Psoas muscle (tissue), 8 donors: ENCODE measurements around the gene RAB5IF. TPM values are rescaled to one million over a fixed set of nuclear protein-coding genes. Genes with fewer than 3 reads are reported as not detected.

Experiments
- ATAC-seq, 4 donors: fragments of 200-7000 bp; cut with Tn5 transposase; one replicate each; pipeline ENCODE4 v1.9.1; 2020; ENCODE audit warnings: moderate library complexity in 3 of 4, mild to moderate bottlenecking in 2 of 4
- DNase-seq, 2 donors: peaks; one replicate each; pipeline ENCODE4 v3.0.0-alpha.2; 2020
- H3K27ac ChIP-seq: fragments of 200-600 bp; one replicate; pipeline ENCODE4 v1.8.0; 2022
- H3K27me3 ChIP-seq, 3 donors: fragments of 200-600 bp in 1 of 3; one replicate each; pipeline versions ENCODE4 v1.6.1 to v1.8.0; 2013 to 2022; ENCODE audit warnings: low read length in 2 of 3, mild to moderate bottlenecking in 2 of 3, moderate library complexity in 1 of 3; ENCODE audit not compliant: insufficient read depth in 3 of 3
- H3K36me3 ChIP-seq, 2 donors: fragments of 200-600 bp in 1 of 2; one replicate each; pipeline versions ENCODE4 v1.6.1 to v1.8.0; 2013 to 2022; ENCODE audit warnings: low read depth in 1 of 2, mild to moderate bottlenecking in 1 of 2, moderate library complexity in 1 of 2; ENCODE audit not compliant: insufficient read depth in 1 of 2
- H3K4me1 ChIP-seq: fragments of 200-600 bp; one replicate; pipeline ENCODE4 v1.8.0; 2022
- H3K4me3 ChIP-seq: fragments of 200-600 bp; one replicate; pipeline ENCODE4 v1.8.0; 2022; ENCODE audit warnings: mild to moderate bottlenecking
- H3K9me3 ChIP-seq: fragments of 200-600 bp; one replicate; pipeline ENCODE4 v1.8.0; 2022
- CTCF ChIP-seq: fragments of 200-600 bp; IDR thresholded peaks from one replicate; pipeline ENCODE4 v1.8.0; 2022; ENCODE audit warnings: antibody characterized with exemption
- WGBS, 3 donors: extraction: QIAGEN DNeasy Blood & Tissue Kit; methylation state at CpG; one replicate each; pipeline versions ENCODE4 v1.1.6 to v1.1.7; 2013; 5-methylcytosine and 5-hydroxymethylcytosine counted together
- intact Hi-C, 2 donors: fragments of 100-400 bp; cut with DNase I; formaldehyde crosslinking; loops; one replicate each; pipeline versions ENCODE4 v1.11.0 to v1.14.2; 2022
- polyA plus RNA-seq, 3 donors: library from polyadenylated mRNA; stranded (reverse); fragments of 200-250 nt; gene quantifications; one replicate each; pipeline ENCODE4 v1.2.3, GENCODE V29; 2013
- total RNA-seq, 4 donors: library from RNA; stranded (reverse); fragmentation: NEBNext Ultra II Directional in 2 of 4; extraction: Animal tissue kit (Norgen Biotek cat#: 25700) in 2 of 4; gene quantifications; one replicate each; pipeline versions ENCODE4 v1.2.1 to v1.2.4, GENCODE V29; 2021 to 2023
- donor health status: healthy with polysubstance abuse.
- donor health status: DM: no; HTN: no; CAD: no; lungs with moderate emphysema.
- donor health status: Bipolar disorder and iron deficiency.
- donor health status: healthy.
- donor health status: DM: yes; HTN: yes; CAD: no.
- donor health status: DM: no; HTN: no; CAD: no.
- donor health status: DM: no; HTN: no; CAD: no.
- donor health status: DM: yes; HTN: yes; CAD: no.

RAB5IF gene
- total and polyA plus RNA-seq, 7 donors, result 77.3 to 585 (median 287) TPM

GRCh38 chr20:36623444-36623843 lies 17.9 kb downstream of the RAB5IF start:
- Histone ChIP-seq H3K4me1 (no peaks in the 10 kb centered on the region), H3K4me3 (no peak overlapping the region), H3K36me3 (no peaks in the 10 kb centered on the region), H3K27me3 (no peaks in the 10 kb centered on the region), H3K27ac (no peak overlapping the region), H3K9me3 (no peaks in the 10 kb centered on the region)
- no peak for TF ChIP-seq CTCF
- intact Hi-C loops, result no loop called here
- DNase-seq (no peak), ATAC-seq (peak in 1 of 4 donors; percentile 6)
- WGBS, 3 donors, result 86 to 87% (median 87%) methylated on average over 2 of the region's 2 CpGs

- TF ChIP-seq CTCF, result no peak
- H3K27ac ChIP-seq, result no peak overlapping the region
- intact Hi-C loops, result no loop called here
Measured at GRCh38 chr20:36624068-36624943, 18.7 kb downstream of the RAB5IF start.

DNA sequence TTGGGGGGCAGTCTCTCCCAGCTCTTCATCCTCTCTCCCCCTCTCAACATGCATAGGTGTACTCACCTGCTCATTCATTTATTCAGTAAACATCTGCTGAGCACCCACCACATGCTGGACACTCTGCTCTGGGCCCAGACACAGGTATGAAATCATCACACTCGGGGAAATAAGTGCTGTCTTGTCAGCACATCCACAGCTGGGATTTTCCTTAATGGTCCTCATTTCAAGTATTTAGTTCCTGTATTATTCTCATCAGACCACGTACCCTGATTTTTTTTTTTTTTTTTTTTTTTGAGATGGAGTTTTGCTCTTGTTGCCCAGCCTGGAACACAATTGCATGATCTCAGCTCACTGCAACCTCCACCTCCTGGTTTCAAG lies 19.4 kb downstream of the RAB5IF start:
- intact Hi-C loops, result no loop called here
- Histone ChIP-seq H3K27ac (no peak overlapping the region), H3K4me1 (no peaks in the 10 kb centered on the region), H3K36me3 (no peaks in the 10 kb centered on the region), H3K9me3 (no peaks in the 10 kb centered on the region), H3K27me3 (no peaks in the 10 kb centered on the region), H3K4me3 (no peak overlapping the region)
- WGBS, 3 donors, result 55 to 69% (median 63%) methylated on average over 2 of the region's 2 CpGs
- ATAC-seq, result no peak
- TF ChIP-seq CTCF, result no peak
- no peak for DNase-seq

More at GRCh38 chr20:36624068-36624943, 18.7 kb downstream of the RAB5IF start:
- H3K4me3 ChIP-seq, result no peak overlapping the region
- no peaks in the 10 kb centered on the region for H3K36me3 ChIP-seq
- DNase-seq (no peak), ATAC-seq (peak in 3 of 4 donors; percentile 16 to 54 (median 31))
- H3K27me3 ChIP-seq, result no peaks in the 10 kb centered on the region
- H3K4me1 ChIP-seq, result no peaks in the 10 kb centered on the region
- 45 to 51% (median 50%) methylated on average over 13 to 14 of the region's 14 CpGs for WGBS, 3 donors
- H3K9me3 ChIP-seq, result no peaks in the 10 kb centered on the region

- DNase-seq, result no peak
- Histone ChIP-seq H3K4me1 (no peaks in the 10 kb centered on the region), H3K27ac (no peak overlapping the region), H3K9me3 (no peaks in the 10 kb centered on the region), H3K4me3 (no peak overlapping the region), H3K36me3 (no peaks in the 10 kb centered on the region), H3K27me3 (no peaks in the 10 kb centered on the region)
- intact Hi-C loops, result no loop called here
- 88 to 93% (median 92%) methylated on average over 7 of the region's 7 CpGs for WGBS, 3 donors
- TF ChIP-seq CTCF, result no peak
- ATAC-seq, result no peak
Measured at GRCh38 chr20:36628076-36628475, 22.5 kb downstream of the RAB5IF start.
